HG02798 (cell line): Measurements from ENCODE around the gene POFUT1.
"Not testable (repeated sequence)": the region's sequence is repeated elsewhere in the genome, so short reads cannot be mapped to it uniquely, and the experiment has no call there.

Experiments
- ATAC-seq: cut with Tn5 transposase; IDR thresholded peaks from one replicate; pipeline ENCODE4 v1.9.1; 2021; ENCODE audit warnings: mild to moderate bottlenecking; ENCODE audit not compliant: unreplicated experiment, poor library complexity

POFUT1 gene

GRCh38 chr20:32207626-32208498 is at the start of gene POFUT1, which contains the start of gene PLAGL2:
POFUT1 (plus strand) TSS chr20:32207880; CDS start chr20:32207942, 62 bp downstream.
PLAGL2 (minus strand) TSS chr20:32207743; CDS start chr20:32202178, 5,565 bp downstream.
- ATAC-seq = peak; percentile 93

- ATAC-seq = no peak
Measured at GRCh38 chr20:32158351-32158750, 49.3 kb upstream of the POFUT1 start.

GRCh38 chr20:32158943-32159660 is 48.6 kb upstream of the POFUT1 start:
- no peak for ATAC-seq

GRCh38 chr20:32159766-32160221 is 47.9 kb upstream of the POFUT1 start:
- ATAC-seq = no peak

GRCh38 chr20:32160341-32160740 is 47.3 kb upstream of the POFUT1 start:
- ATAC-seq = no peak

GRCh38 chr20:32162351-32162750 is 45.3 kb upstream of the POFUT1 start:
- ATAC-seq = no peak

GRCh38 chr20:32163951-32164350 is 43.7 kb upstream of the POFUT1 start:
- no peak for ATAC-seq

- no peak for ATAC-seq
Measured at GRCh38 chr20:32164984-32165735, 42.5 kb upstream of the POFUT1 start.

GRCh38 chr20:32165836-32166545 is 41.7 kb upstream of the POFUT1 start:
- ATAC-seq = no peak

GRCh38 chr20:32167552-32167951 is 40.1 kb upstream of the POFUT1 start:
- no peak for ATAC-seq

- no peak for ATAC-seq
Measured at GRCh38 chr20:32168184-32168910, 39.3 kb upstream of the POFUT1 start.

- not testable (repeated sequence) for ATAC-seq
Measured at GRCh38 chr20:32177696-32178095, 30.0 kb upstream of the POFUT1 start.

- ATAC-seq = no peak
Measured at GRCh38 chr20:32179515-32179914, 28.2 kb upstream of the POFUT1 start.

GRCh38 chr20:32179934-32180333 is 27.7 kb upstream of the POFUT1 start:
- ATAC-seq = no peak

- no peak for ATAC-seq
Measured at GRCh38 chr20:32181606-32182005, 26.1 kb upstream of the POFUT1 start.

GRCh38 chr20:32183947-32184635 is 23.6 kb upstream of the POFUT1 start:
- no peak for ATAC-seq

GRCh38 chr20:32184961-32185603 is 22.6 kb upstream of the POFUT1 start:
- ATAC-seq = no peak

- no peak for ATAC-seq
Measured at GRCh38 chr20:32186506-32186905, 21.2 kb upstream of the POFUT1 start.
